Ishikawa (cell line): ENCODE results near the gene GOLGA6C.

ENCODE experiments used
- CEBPB ChIP-seq: IDR thresholded peaks from 2 replicates; pipeline ENCODE4 v1.6.1; 2012
- CREB1 ChIP-seq: IDR thresholded peaks from 2 replicates; pipeline ENCODE4 v1.6.1; 2012; ENCODE audit warnings: low read depth
- EGR1 ChIP-seq: IDR thresholded peaks from 2 replicates; pipeline ENCODE4 v1.6.1; 2012
- EP300 ChIP-seq: IDR thresholded peaks from 2 replicates; pipeline ENCODE4 v1.6.1; 2012; ENCODE audit warnings: borderline replicate concordance
- FOXM1 ChIP-seq: IDR thresholded peaks from 2 replicates; pipeline ENCODE4 v1.6.1; 2012; ENCODE audit warnings: low read depth, borderline replicate concordance
- RAD21 ChIP-seq: IDR thresholded peaks from 2 replicates; pipeline ENCODE4 v1.6.1; 2012; ENCODE audit warnings: low read depth
- TAF1 ChIP-seq: IDR thresholded peaks from 2 replicates; pipeline ENCODE4 v1.6.1; 2012; ENCODE audit warnings: low read depth, mild to moderate bottlenecking
- TCF12 ChIP-seq: IDR thresholded peaks from 2 replicates; pipeline ENCODE4 v1.6.1; 2012; ENCODE audit warnings: low read depth
- YY1 ChIP-seq: IDR thresholded peaks from 2 replicates; pipeline ENCODE4 v1.6.1; 2012; ENCODE audit warnings: low read depth
- TF ChIP-seq, protein P1 (sequence below): IDR thresholded peaks from 2 replicates; pipeline ENCODE4 v1.6.1; 2012
- TF ChIP-seq, protein P2 (sequence below): IDR thresholded peaks from 2 replicates; pipeline ENCODE4 v1.6.1; 2012; ENCODE audit warnings: low read depth, mild to moderate bottlenecking
- TF ChIP-seq, protein P3 (sequence below): IDR thresholded peaks from 2 replicates; pipeline ENCODE4 v1.6.1; 2012

DNA sequence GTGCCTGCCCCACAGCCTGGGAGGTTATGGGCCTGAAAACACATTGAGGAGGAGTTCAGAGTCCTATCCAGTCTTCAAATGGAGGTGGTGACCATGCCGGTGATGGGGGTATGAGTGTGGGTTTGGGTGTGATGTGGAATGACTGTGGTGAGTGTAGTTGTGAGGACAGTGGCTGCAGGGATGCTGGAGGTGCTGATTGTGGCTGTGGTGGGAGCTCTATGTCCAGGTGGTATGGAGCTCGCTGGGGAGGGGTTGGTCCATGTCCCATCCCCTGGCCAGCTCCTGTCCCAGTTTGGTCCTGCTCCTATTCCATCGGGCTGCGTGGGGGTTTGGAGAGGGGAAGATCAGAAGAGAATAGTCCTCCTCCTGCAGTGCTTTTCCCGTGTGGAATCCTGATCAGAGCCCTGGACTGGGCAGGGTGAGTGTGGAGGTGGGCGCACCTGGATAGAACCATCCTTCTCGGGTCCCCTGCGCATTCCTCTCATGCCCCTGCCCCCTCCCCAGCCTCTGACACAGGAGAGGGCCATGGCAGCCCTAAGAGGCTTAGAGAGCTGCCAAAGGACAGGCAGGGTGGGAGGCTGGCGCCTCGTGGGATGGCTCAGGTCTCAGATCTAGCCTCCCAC is 23.0 kb upstream of the GOLGA6C start:
- TF ChIP-seq EP300 = no peak
- no peak for TF ChIP-seq CEBPB
- TF ChIP-seq, protein P1, sequence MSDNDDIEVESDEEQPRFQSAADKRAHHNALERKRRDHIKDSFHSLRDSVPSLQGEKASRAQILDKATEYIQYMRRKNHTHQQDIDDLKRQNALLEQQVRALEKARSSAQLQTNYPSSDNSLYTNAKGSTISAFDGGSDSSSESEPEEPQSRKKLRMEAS = no peak
- no peak for TF ChIP-seq YY1
- TF ChIP-seq, protein P2, sequence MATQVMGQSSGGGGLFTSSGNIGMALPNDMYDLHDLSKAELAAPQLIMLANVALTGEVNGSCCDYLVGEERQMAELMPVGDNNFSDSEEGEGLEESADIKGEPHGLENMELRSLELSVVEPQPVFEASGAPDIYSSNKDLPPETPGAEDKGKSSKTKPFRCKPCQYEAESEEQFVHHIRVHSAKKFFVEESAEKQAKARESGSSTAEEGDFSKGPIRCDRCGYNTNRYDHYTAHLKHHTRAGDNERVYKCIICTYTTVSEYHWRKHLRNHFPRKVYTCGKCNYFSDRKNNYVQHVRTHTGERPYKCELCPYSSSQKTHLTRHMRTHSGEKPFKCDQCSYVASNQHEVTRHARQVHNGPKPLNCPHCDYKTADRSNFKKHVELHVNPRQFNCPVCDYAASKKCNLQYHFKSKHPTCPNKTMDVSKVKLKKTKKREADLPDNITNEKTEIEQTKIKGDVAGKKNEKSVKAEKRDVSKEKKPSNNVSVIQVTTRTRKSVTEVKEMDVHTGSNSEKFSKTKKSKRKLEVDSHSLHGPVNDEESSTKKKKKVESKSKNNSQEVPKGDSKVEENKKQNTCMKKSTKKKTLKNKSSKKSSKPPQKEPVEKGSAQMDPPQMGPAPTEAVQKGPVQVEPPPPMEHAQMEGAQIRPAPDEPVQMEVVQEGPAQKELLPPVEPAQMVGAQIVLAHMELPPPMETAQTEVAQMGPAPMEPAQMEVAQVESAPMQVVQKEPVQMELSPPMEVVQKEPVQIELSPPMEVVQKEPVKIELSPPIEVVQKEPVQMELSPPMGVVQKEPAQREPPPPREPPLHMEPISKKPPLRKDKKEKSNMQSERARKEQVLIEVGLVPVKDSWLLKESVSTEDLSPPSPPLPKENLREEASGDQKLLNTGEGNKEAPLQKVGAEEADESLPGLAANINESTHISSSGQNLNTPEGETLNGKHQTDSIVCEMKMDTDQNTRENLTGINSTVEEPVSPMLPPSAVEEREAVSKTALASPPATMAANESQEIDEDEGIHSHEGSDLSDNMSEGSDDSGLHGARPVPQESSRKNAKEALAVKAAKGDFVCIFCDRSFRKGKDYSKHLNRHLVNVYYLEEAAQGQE = no peak
- TF ChIP-seq, protein P3, sequence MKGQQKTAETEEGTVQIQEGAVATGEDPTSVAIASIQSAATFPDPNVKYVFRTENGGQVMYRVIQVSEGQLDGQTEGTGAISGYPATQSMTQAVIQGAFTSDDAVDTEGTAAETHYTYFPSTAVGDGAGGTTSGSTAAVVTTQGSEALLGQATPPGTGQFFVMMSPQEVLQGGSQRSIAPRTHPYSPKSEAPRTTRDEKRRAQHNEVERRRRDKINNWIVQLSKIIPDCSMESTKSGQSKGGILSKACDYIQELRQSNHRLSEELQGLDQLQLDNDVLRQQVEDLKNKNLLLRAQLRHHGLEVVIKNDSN = no peak
- no peak for TF ChIP-seq RAD21
- TF ChIP-seq TCF12 = no peak
- no peak for TF ChIP-seq EGR1
- TF ChIP-seq FOXM1 = no peak
- TF ChIP-seq CREB1 = no peak
- TF ChIP-seq TAF1 = no peak
